Retinal pigment epithelial cell (primary cell): ENCODE data around the gene CYP27A1.

ENCODE experiments used
- DNase-seq: peaks from one replicate; pipeline ENCODE4 v3.0.0-alpha.2; 2010; ENCODE audit warnings: low read depth
- H3K4me3 ChIP-seq: 2 replicates; pipeline ENCODE4 v1.5.1; 2011; ENCODE audit warnings: mild to moderate bottlenecking, low read length, control low read depth, moderate library complexity
- TF ChIP-seq, protein P1 (sequence below): conservative IDR thresholded peaks from 2 replicates; pipeline ENCODE4 v1.5.1; 2011; ENCODE audit warnings: low read depth, low read length, control low read depth, inconsistent platforms

The CYP27A1 gene

DNA sequence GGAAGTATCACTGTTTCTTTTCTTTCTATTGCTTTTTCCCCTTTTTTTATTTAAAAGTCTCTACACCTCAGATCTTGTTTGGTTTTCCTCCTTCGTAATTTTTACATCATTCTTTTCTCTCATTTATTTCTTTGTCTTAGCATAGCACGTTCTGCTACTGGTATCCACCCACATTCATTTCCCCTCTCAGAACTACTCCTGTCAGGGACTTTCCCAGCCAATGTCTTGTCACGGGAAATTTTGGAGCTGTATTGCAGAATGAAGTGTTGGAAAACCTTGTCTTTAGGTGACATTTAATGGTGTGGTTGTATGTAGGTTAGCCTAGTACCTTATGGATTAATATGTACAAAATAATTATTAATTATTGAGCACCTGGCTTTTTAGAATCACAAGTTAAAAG, 37.3 kb upstream of the CYP27A1 start:
- TF ChIP-seq, protein P1, sequence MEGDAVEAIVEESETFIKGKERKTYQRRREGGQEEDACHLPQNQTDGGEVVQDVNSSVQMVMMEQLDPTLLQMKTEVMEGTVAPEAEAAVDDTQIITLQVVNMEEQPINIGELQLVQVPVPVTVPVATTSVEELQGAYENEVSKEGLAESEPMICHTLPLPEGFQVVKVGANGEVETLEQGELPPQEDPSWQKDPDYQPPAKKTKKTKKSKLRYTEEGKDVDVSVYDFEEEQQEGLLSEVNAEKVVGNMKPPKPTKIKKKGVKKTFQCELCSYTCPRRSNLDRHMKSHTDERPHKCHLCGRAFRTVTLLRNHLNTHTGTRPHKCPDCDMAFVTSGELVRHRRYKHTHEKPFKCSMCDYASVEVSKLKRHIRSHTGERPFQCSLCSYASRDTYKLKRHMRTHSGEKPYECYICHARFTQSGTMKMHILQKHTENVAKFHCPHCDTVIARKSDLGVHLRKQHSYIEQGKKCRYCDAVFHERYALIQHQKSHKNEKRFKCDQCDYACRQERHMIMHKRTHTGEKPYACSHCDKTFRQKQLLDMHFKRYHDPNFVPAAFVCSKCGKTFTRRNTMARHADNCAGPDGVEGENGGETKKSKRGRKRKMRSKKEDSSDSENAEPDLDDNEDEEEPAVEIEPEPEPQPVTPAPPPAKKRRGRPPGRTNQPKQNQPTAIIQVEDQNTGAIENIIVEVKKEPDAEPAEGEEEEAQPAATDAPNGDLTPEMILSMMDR, result no peak
- DNase-seq, result no peak
- H3K4me3 ChIP-seq, result no peak overlapping the region

DNA sequence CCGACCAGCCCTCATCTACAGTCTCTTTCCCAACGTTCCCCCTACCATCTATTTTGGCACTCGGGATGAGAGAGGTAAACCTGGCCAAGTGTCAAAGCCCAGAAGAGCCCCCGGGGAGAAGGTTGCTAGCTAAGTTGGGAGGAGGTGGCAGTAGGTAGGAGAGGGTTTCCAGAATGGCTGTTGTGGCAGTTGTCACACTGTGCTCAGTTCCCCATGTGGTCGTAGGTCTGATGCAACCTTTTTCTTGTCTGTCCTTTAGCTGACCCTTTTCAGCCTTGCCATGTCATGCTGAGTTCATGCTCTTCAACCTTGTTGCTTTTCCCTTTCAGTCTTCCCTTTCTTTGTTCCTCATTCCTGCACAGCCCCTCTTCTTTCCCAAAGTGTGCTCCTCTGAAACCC, 36.8 kb upstream of the CYP27A1 start:
- TF ChIP-seq, protein P1, result no peak
- no peak for DNase-seq
- no peak overlapping the region for H3K4me3 ChIP-seq

DNA sequence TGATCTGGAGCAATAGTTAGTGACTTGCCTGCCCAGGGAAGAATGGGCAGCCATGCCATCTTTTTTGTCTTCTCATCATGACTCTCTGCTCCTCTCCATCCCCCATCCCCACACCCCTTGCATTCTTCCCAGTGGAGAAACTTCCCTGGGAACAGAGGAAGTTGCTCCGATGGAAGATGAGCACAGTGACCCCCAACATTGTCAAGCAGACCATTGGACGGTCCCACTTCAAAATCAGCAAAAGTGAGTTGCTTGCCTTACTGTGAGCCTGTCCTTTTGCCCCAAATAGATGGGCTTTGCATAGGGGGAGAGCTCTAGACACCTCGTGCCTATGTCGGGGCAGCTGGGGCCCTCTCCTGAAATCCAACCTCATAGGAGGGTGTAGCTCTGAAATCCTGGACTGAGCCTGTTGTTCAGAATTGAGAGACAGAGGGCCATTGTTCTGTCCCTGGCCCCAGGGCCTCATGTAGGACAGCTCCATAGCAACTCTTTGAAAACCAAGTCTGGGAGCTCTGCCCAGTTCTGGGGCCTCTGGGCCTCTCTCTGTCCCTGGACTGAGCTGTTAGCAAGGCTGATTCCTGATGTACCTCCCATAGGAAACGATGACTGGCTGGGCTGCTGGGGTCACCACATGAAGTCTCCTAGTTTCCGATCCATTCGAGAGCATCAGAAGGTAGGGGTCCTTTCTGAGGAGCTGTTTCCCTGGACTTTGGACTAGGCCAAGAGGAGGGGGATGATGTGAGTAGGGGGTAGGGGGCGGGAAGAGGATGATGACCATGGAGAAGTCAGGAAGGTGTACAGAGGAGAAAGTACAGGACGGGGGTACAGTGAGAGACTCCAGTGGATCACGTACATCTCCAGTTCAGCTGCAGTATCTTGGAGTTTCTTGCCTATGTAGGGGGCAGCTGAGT, 36.1 kb upstream of the CYP27A1 start:
- DNase-seq, result peak; percentile 92
- H3K4me3 ChIP-seq, result peak overlapping the region; percentile 21
- TF ChIP-seq, protein P1, result no peak

DNA sequence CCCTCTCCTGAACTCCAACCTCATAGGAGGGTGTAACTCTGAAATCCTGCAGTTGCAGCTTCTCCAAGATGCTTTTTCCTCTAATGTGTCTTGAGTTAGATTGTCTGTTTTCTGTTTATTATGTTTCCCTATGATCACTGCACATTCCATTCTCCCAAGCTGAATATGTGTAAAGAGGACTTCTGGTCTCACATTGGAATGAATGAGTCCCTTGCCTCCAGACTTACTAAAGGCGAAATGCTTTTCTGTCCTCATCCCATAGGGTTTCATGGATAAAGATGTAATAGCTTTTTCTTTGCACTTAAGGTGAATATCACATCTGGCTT, 35.5 kb upstream of the CYP27A1 start:
- H3K4me3 ChIP-seq, result peak overlapping the region; percentile 21
- TF ChIP-seq, protein P1, result no peak
- DNase-seq, result no peak

DNA sequence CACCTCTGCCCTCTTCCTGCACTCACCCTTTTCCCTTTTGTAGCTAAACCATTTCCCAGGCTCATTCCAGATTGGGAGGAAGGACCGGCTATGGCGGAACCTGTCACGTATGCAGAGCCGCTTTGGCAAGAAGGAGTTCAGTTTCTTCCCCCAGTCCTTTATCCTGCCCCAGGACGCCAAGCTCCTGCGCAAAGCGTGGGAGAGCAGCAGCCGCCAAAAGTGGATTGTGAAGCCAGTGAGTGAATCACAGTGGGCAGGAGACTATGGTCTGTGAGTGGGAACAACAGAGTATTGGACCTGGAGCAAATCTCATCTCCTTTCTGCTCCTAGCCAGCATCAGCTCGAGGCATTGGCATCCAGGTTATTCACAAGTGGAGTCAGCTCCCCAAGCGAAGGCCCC, 35.0 kb upstream of the CYP27A1 start:
- peak overlapping the region; percentile 8 for H3K4me3 ChIP-seq
- DNase-seq, result no peak
- TF ChIP-seq, protein P1, result no peak

DNA sequence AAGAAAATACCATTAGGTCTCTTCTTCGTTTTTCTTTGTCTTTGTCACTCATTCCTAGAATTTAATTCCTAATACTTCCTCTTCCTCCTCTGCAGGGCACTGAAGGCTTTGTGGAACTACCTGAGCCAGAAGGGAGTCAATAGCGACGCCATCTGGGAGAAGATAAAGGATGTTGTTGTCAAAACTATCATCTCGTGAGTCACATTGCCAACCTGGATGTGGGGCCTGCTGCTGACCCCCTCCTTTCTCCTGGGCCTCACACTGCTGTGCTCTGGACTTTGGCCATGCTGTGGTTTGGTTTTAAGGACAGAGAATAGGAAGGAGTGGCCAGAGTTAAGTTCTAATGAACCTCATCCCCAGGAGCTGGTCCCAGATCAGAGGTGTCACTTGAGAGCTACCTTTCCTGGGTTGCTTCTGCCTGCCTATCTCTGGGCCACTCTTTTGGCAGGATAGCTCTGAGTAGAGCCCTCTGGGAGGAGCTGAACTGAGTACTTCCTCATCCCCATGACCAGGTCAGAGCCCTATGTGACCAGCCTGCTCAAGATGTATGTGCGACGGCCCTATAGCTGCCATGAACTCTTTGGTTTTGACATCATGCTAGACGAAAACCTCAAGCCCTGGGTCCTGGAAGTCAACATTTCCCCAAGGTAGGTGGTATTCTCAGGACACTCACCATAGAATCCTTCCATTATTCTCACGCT, 33.1 kb upstream of the CYP27A1 start:
- TF ChIP-seq, protein P1, result no peak
- no peak for DNase-seq

More for the DNA sequence above, 33.1 kb upstream of the CYP27A1 start:
- no peak overlapping the region for H3K4me3 ChIP-seq
